Transverse colon (tissue), 4 donors: ENCODE data around the gene CCNI2. TPM values are rescaled to one million over a fixed set of nuclear protein-coding genes. Genes with fewer than 3 reads are reported as not detected.

Experiments
- DNase-seq: peaks from one replicate; pipeline ENCODE4 v3.0.0-alpha.2; 2019
- H3K27ac ChIP-seq, 4 donors: fragments of 200-600 bp; sonication (generic); 2 replicates each; pipeline ENCODE4 v1.5.1; 2016 to 2018; ENCODE audit warnings: inconsistent platforms in 4 of 4
- H3K27me3 ChIP-seq: fragments of 200-600 bp; sonication (generic); 2 replicates; pipeline ENCODE4 v1.5.1; 2017; ENCODE audit warnings: inconsistent platforms
- H3K36me3 ChIP-seq, 4 donors: fragments of 200-600 bp; sonication (generic); 2 replicates each; pipeline ENCODE4 v1.5.1; 2017 to 2019; ENCODE audit warnings: inconsistent platforms in 4 of 4
- H3K4me1 ChIP-seq, 4 donors: fragments of 200-600 bp; sonication (generic); 2 replicates each; pipeline ENCODE4 v1.5.1; 2017 to 2020; ENCODE audit warnings: inconsistent platforms in 4 of 4
- H3K4me3 ChIP-seq, 4 donors: fragments of 200-600 bp; sonication (generic); 1 replicate in 1 of 4; 2 replicates in 3 of 4; pipeline versions ENCODE4 v1.5.1 to v1.6.1; 2017 to 2019; ENCODE audit warnings: inconsistent platforms in 4 of 4
- H3K9me3 ChIP-seq, 2 donors: fragments of 200-600 bp; sonication (generic); 2 replicates each; pipeline ENCODE4 v1.5.1; 2017 to 2019; ENCODE audit warnings: inconsistent platforms in 2 of 2
- EP300 ChIP-seq: sonication (generic); formaldehyde crosslinking; IDR thresholded peaks from one replicate; pipeline ENCODE4 v1.6.1; 2017; ENCODE audit warnings: antibody characterized with exemption, low read depth
- POLR2A ChIP-seq: fragments of 450-650 bp; IDR thresholded peaks from one replicate; pipeline ENCODE4 v1.6.1; 2016; ENCODE audit warnings: antibody characterized with exemption, mild to moderate bottlenecking, moderate library complexity
- POLR2AphosphoS5 ChIP-seq, 3 donors: sonication (generic); formaldehyde crosslinking; IDR thresholded peaks; one replicate each; pipeline ENCODE4 v1.6.1; 2016; ENCODE audit warnings: antibody characterized with exemption in 3 of 3
- WGBS, 2 donors: methylation state at CpG; one replicate each; pipeline ENCODE4 v1.1.5; 2018; ENCODE audit warnings: low coverage in 1 of 2; 5-methylcytosine and 5-hydroxymethylcytosine counted together
- in situ Hi-C, 4 donors: fragments of 200-750 bp; cut with MboI; loops; one replicate each; pipeline versions ENCODE4 v1.15.0 to v1.15.1; 2017; ENCODE audit warnings: low sequenced_read_pairs in 3 of 4, low pct_ligation_motif_present in 1 of 4, low pct_unique_long_range_greater_than_20kb in 1 of 4
- intact Hi-C: fragments of 100-400 bp; cut with DNase I; formaldehyde crosslinking; loops from one replicate; pipeline ENCODE4 v1.15.1; 2023; ENCODE audit warnings: low total_unique reads
- total RNA-seq, 4 donors: library from RNA; depleted of rRNA; stranded (reverse); fragments of >200 nt; gene quantifications; one replicate each; pipeline ENCODE4 v1.1.0, GENCODE V29; 2016
- TF ChIP-seq, protein P1 (sequence below), 5 experiments: fragments of 200-600 bp in 3 of 5; fragments of 450-650 bp in 2 of 5; sonication (generic) in 3 of 5; IDR thresholded peaks; 1 replicate in 2 of 5; 2 replicates in 3 of 5; pipeline ENCODE4 v1.5.1; 2016 to 2017; ENCODE audit warnings: antibody characterized with exemption in 5 of 5, inconsistent platforms in 3 of 5, mild to moderate bottlenecking in 2 of 5, moderate library complexity in 1 of 5

CCNI2 gene
- total RNA-seq, 4 donors from 2014 or later = 3.0 to 13.0 (median 7.1) TPM

DNA sequence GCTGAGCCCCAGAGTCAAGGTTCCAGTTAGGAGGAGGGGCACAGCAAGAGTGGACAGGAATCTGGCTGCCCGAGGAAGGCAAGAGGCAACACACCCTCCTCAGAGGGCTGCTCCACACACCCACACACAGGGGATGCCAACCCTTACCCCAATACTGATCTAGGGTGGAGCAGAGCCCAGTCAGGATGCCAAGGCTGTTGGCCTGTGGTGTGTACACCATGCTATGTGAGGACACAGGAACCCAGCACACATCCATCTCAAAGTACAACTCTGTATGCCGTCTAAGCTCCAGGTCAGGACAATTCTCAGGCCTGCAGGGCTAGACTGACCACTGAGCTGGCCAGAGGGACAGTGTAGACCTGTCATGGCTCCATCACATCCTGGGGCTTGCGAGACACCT lies 27.2 kb downstream of the CCNI2 start:
- no peaks in the 10 kb centered on the region for H3K9me3 ChIP-seq
- 63% methylated on average over 3 of the region's 3 CpGs; no CpG with 5 or more reads in 1 of the 2 donors for WGBS, 2 donors
- no peak for DNase-seq
- intact Hi-C loops (no loop called here), in situ Hi-C loops (no loop called here)
- H3K27ac ChIP-seq = no peak overlapping the region
- TF ChIP-seq, protein P1, sequence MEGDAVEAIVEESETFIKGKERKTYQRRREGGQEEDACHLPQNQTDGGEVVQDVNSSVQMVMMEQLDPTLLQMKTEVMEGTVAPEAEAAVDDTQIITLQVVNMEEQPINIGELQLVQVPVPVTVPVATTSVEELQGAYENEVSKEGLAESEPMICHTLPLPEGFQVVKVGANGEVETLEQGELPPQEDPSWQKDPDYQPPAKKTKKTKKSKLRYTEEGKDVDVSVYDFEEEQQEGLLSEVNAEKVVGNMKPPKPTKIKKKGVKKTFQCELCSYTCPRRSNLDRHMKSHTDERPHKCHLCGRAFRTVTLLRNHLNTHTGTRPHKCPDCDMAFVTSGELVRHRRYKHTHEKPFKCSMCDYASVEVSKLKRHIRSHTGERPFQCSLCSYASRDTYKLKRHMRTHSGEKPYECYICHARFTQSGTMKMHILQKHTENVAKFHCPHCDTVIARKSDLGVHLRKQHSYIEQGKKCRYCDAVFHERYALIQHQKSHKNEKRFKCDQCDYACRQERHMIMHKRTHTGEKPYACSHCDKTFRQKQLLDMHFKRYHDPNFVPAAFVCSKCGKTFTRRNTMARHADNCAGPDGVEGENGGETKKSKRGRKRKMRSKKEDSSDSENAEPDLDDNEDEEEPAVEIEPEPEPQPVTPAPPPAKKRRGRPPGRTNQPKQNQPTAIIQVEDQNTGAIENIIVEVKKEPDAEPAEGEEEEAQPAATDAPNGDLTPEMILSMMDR (IDR thresholded peaks at IDR 0.05) = no peak
- TF ChIP-seq POLR2AphosphoS5 (IDR thresholded peaks at IDR 0.05) (no peak), POLR2A (no peak), EP300 (no peak)
- no peak overlapping the region for H3K4me3 ChIP-seq
- no peaks in the 10 kb centered on the region for H3K27me3 ChIP-seq
- no peaks in the 10 kb centered on the region for H3K36me3 ChIP-seq
- H3K4me1 ChIP-seq = peaks cover 7 to 33% (median 24%) of the 10 kb centered on the region in 4 donors

DNA sequence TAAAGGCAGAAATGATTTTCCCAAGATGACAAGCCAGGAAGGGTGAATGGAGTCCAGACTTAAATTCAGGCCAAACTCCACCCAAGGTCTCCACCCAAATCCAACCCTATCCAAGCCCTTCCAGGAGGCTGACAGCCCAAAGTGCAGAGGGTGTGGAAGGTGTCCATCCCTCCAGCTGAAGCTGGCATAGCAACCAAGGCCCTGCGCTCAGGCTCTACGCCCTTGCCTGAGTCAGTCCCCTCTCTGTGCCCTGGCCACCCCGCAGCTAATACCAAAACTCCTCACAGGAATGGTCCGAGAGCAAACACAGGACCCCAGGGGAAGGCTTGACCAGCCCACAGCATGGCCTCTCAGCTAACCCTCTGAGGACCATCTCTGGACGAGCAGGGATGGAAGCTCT lies 27.7 kb downstream of the CCNI2 start:
- no peaks in the 10 kb centered on the region for H3K27me3 ChIP-seq
- intact Hi-C loops (no loop called here), in situ Hi-C loops (loop anchor here in 1 of 4 donors (25.0 kb wide), 1 partner anchor 388 kb away; no protein-coding TSS in a partner anchor)
- TF ChIP-seq POLR2A (no peak), POLR2AphosphoS5 (IDR thresholded peaks at IDR 0.05) (no peak)
- 80 to 92% methylated on average over 1 to 5 of the region's 5 CpGs for WGBS, 2 donors
- no peaks in the 10 kb centered on the region for H3K9me3 ChIP-seq
- no peak overlapping the region for H3K4me3 ChIP-seq
- peaks cover 7 to 33% (median 24%) of the 10 kb centered on the region in 4 donors for H3K4me1 ChIP-seq
- no peak for DNase-seq
- H3K36me3 ChIP-seq = no peaks in the 10 kb centered on the region
- H3K27ac ChIP-seq = peak overlapping the region in 2 of 4 donors; percentile 83 to 84

DNA sequence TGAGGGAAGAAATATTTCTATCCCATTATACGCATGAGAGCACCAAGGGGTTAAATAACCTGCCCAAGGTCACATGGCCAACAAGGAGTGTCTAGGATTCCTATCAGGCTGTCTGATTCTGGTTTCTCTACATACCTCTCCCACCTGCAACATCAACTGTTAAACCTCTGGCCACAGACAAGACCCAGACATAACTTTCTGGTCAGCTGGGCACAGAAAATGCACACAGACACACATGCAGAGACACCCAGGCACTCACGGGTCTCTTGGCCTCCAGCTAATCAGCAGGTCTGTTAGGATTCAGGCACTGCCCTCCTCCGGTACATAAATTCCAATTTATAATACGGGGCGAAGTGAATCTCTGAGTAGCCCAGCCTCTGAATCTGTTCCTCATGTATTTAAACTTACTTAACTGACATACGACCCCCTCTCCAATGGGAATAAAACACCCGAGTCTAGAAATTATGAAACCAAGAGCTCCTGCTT lies 28.3 kb downstream of the CCNI2 start:
- Histone ChIP-seq H3K4me1 (peaks cover 7 to 33% (median 24%) of the 10 kb centered on the region in 4 donors), H3K27me3 (no peaks in the 10 kb centered on the region), H3K36me3 (no peaks in the 10 kb centered on the region), H3K4me3 (peak overlapping the region in 2 of 4 donors; percentile 83 to 94), H3K9me3 (no peaks in the 10 kb centered on the region), H3K27ac (peak overlapping the region; percentile 80 to 84 (median 83))
- intact Hi-C loops = no loop called here
- in situ Hi-C loops = loop anchor here in 1 of 4 donors (25.0 kb wide), 1 partner anchor 388 kb away; no protein-coding TSS in a partner anchor
- whole genome bisulfite sequencing, 2 donors = 43 to 67% methylated on average over 2 to 7 of the region's 7 CpGs
- TF ChIP-seq POLR2A (no peak), POLR2AphosphoS5 (IDR thresholded peaks at IDR 0.05) (no peak), EP300 (no peak)
- TF ChIP-seq, protein P1 (IDR thresholded peaks at IDR 0.05) = no peak
- DNase-seq = no peak

DNA sequence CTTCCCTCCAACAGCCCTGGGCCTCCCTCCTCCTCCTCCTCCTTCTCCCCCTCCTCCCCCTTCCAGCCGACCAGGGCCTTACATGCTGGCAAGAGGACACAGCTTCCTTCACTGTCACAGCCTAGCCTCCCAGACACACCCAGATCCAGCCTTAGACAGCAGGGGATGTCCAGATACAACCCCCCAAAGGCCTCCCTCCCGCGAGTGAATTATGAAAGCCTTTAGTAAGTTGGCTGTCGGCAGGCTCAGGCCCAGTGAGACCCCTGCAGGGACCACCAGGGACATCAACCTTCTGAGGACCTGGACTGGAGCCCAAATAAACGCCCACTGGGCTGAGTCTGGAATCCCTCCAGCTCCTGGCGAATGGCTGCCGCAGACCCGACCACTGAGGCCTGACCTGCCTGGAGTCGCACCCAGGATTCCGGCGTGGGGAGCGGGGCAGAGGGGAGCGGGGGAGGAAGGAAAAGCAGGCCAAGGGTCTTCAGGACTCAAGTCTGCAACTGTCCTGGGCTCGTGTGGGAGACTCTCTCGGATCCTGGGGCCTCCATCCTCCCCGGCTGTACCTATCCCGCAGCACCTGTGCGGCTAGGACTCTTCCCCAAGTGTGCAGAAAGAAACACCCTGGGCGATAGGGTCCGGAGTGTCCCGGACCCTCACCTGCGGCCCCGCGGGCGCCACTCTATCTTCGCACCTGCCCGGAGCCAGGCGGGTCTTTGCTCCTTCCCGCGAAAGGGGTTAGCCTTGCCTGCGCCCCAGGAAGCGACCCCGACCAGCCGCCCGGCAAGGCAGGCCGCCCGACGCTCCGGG lies 29.1 kb downstream of the CCNI2 start:
- 16% methylated on average over 13 of the region's 39 CpGs; no CpG with 5 or more reads in 1 of the 2 donors for WGBS, 2 donors
- Histone ChIP-seq H3K27ac (peak overlapping the region; percentile 80 to 84 (median 83)), H3K9me3 (no peaks in the 10 kb centered on the region), H3K27me3 (no peaks in the 10 kb centered on the region), H3K4me3 (peak overlapping the region; percentile 83 to 94 (median 88)), H3K4me1 (peaks cover 7 to 29% (median 21%) of the 10 kb centered on the region in 4 donors), H3K36me3 (no peaks in the 10 kb centered on the region)
- in situ Hi-C loops (loop anchor here in 1 of 4 donors (25.0 kb wide), 1 partner anchor 389 kb away; no protein-coding TSS in a partner anchor), intact Hi-C loops (no loop called here)
- DNase-seq = peak; percentile 49
- TF ChIP-seq POLR2AphosphoS5 (IDR thresholded peaks at IDR 0.05) (no peak), POLR2A (peak; percentile 22)

DNA sequence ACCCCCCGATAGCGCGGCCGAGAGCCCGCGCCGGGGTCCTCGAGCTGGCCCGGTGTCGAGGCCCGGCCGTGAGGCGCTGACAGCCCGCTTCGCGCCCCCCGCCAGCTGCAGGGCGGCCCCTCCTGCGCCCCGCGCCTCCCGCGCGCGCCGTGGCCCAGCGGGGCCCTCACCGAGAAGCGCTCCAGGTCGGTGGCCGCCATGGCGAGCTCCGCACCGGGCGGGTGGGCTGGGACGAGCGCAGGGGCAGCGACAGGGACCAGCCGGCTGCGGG lies 29.6 kb downstream of the CCNI2 start:
- H3K36me3 ChIP-seq = no peaks in the 10 kb centered on the region
- intact Hi-C loops = no loop called here

More for the DNA sequence above, 29.6 kb downstream of the CCNI2 start:
- in situ Hi-C loops = loop anchor here in 1 of 4 donors (25.0 kb wide), 1 partner anchor 390 kb away; no protein-coding TSS in a partner anchor
- WGBS, 2 donors = 1% methylated on average over 14 of the region's 40 CpGs; no CpG with 5 or more reads in 1 of the 2 donors
- peak overlapping the region; percentile 83 to 94 (median 88) for H3K4me3 ChIP-seq
- no peaks in the 10 kb centered on the region for H3K27me3 ChIP-seq
- peaks cover 7 to 26% (median 21%) of the 10 kb centered on the region in 4 donors for H3K4me1 ChIP-seq
- peak overlapping the region; percentile 80 to 84 (median 83) for H3K27ac ChIP-seq
- TF ChIP-seq EP300 = no peak
- no peak for TF ChIP-seq POLR2A
- TF ChIP-seq, protein P1 (IDR thresholded peaks at IDR 0.05) = no peak
- DNase-seq = no peak
- no peaks in the 10 kb centered on the region for H3K9me3 ChIP-seq
